Stimulated activated CD8-positive, alpha-beta memory T cell treated with anti-CD3 and anti-CD28 coated beads, Interleukin-7, amount 100 ng/mL, for 4 hours (primary cell): ENCODE data around the gene PHYKPL.
"Not testable (repeated sequence)": the region's sequence is repeated elsewhere in the genome, so short reads cannot be mapped to it uniquely, and the experiment has no call there.

Experiments
- DNase-seq, 2 donors: peaks; one replicate each; pipeline ENCODE4 v3.0.0-alpha.2; 2020; ENCODE audit warnings: low read depth in 2 of 2

The PHYKPL gene

DNA sequence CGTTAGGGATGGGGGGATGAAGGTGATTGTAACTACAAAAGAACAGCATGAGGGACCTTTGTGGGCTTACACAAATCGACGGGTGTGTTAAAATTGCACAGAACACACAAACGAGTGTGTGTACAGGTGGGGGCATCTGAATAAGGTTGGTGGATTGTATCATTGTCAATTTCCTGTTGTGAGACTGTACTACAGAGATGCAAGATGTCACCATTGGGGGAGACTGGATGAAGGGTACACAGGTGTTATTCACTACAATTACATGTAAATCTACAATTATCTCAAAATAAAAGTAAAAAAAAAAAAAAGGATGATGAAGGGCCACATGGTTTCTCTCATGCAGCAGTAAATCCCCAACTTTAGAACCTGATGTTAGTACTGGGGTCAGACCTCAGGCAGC lies 31.4 kb upstream of the PHYKPL start:
- DNase-seq = no peak

DNA sequence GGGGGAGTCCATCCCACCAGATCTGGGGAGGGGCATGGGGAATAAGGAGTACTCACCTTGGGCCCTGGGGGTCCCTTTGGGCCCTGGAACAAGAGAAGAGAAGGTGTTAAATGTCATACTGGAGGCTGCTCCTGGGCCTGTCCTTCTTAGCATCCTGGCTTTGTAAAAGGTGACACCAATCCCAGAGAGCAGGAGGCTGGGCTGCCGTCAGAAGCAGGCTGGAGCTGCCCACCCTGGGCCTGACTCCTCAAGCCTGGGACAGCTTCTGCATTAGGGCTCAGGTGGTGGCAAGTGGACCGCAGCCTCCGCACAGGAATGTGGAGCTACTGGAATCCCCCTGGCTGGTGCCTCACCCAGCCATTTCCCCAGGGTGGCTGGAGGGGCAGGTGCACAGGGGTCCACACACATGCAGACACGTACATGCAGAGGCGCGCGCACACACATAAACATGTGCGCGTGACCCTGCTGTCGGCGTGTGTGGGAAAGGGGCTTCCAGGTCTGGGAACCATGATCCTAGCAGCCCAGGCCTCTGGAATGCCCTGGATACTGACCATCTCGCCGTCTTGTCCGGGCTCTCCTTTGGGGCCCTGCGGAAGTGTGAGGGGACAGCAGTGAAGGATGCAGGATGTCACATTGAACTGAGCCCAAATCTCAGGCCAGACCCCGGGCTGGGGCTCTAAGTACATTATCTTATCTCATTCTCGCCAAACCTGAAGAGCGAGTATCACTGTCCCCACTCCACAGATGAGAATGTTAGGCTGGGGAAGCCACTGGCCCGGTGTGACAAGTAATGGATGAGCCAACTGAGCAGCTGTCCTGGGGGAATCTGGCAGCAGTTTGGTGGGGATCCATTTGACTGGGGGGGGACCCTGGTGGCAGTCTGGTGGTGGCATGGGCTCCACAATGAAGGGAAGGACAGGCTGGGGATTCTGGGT lies 29.3 kb upstream of the PHYKPL start:
- DNase-seq = no peak

DNA sequence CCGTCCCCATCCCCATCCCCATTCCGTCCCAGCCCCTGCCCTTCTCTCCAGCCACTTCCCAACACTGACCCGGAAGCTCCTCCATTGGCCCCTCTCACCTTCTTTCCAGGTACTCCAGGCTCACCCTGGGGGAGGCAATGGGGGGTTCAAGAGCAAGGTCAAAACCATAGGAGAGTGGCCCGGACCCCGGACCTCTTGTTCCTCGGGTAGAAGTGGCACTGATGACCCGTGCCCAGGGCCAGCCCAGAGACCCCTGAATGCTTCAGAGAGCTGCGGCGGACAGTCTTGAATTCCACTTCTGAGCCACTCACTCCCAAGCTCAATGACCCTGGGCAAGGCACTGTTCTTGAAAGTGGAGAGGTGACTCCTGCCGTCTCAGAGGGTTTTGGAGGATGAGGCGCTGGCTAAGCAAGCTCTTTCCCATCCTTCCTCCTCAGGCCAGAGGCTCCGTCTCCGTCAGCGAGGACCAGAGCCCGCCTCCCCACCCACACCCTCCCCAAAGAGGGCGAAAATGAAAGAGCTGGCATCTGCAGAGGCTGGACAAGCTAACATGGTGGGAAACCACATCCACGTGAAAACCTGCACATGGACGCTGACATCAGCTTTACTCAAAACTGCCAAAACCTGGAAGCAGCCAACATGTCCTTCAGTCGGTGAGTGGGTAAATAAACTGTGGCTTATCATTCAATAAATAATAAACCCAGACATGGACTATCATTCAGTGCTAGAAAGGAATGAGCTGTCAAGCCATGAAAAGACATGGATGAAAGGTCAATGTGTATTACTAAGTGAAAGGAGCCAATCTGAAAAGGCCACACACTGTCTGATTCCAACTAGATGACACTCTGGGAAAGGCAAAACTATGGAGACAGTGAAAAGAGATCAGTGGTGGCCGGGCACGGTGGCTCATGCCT lies 27.3 kb upstream of the PHYKPL start:
- DNase-seq = no peak

DNA sequence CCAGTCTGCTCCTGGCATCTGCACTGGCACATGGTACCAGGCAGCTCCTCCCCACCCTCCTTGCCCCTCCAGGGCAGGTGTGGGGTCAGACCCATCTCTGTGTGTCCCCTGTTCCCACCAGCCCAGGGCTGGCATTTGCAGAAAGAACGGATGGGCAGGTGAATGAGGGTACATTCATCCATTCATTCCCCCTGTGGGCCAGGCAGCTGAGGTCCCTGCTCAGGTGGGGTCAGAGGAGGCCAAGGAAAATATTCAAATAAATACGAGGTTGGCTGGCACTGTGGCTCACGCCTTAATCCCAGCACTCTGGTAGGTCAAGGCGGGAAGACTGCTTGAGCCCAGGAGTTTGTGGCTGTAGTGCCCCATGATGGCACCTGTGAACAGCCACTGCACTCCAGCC lies 25.0 kb upstream of the PHYKPL start:
- no peak for DNase-seq

DNA sequence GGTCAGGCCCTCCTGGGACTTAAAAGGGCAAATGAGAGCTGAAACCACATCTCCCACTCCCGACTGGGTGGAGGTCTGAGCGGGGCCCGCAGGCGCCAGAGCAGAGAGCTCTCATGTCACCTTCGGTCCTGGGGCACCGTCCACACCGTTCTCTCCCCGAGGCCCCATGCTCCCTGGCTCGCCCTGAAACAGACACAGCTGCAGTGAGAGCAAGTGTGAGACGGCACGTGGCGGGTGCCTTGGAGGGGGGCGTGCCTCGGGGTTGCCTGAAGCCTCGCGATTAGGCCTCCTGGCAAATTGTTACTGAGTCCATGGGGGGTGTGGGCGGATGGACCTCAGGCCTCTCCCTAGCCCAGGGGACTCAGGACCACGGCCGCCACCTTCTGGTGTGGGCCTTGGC lies 24.1 kb upstream of the PHYKPL start:
- DNase-seq = no peak

DNA sequence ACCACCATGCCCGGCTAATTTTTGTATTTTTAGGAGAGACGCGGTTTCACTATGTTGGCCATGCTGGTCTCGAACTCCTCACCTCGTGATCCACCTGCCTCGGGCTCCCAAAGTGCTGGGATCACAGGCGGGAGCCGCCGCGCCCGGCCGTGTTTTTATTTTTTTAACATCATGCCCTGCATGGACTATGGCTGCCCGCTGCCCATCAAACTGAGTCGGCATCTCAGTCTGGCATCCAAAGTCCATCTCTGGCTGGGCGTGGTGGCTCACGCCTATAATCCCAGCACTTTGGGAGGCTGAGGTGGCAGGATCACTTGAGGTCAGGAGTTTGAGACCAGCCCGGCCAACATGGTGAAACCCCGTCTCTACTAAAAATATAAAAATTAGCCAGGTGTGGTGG lies 21.0 kb upstream of the PHYKPL start:
- DNase-seq = not testable (repeated sequence)

DNA sequence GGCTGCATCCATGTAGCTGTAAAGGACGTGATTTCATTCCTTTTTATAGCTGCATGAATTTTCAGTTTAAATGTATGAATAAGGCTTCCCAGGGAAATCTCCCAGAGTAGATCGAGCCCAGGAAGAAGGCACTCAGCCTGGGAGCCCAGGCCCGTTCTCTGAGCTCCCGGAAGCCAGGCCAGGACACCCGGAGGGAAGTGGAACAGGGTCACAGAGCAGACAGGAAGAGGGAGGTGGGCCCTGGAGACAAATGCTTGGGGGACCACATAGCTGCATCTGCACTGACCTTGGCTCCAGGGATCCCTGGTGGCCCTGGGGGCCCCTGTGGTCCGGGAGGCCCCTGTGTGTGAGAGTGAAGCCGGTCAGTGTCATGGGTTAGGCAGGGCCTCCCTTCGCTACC lies 19.7 kb upstream of the PHYKPL start:
- DNase-seq = no peak

DNA sequence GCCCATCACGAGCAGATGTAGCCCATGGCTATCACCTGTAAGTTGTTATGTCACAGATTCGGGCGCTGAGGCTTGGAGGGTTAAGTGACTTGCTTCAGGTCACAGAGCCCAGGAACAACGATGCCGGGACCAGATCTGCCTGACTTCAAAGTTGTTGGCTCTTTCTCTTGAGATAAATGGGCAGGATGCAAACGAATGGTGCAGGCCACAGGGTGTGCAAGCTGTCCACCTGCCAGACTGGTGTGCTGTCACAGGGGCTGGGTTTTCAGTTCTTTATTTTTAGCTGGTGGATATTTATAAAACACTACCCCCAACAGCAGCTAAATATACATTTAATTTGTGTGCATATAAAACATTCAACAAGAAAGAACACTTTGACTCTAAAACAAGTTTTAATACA lies 17.7 kb upstream of the PHYKPL start:
- DNase-seq = no peak

DNA sequence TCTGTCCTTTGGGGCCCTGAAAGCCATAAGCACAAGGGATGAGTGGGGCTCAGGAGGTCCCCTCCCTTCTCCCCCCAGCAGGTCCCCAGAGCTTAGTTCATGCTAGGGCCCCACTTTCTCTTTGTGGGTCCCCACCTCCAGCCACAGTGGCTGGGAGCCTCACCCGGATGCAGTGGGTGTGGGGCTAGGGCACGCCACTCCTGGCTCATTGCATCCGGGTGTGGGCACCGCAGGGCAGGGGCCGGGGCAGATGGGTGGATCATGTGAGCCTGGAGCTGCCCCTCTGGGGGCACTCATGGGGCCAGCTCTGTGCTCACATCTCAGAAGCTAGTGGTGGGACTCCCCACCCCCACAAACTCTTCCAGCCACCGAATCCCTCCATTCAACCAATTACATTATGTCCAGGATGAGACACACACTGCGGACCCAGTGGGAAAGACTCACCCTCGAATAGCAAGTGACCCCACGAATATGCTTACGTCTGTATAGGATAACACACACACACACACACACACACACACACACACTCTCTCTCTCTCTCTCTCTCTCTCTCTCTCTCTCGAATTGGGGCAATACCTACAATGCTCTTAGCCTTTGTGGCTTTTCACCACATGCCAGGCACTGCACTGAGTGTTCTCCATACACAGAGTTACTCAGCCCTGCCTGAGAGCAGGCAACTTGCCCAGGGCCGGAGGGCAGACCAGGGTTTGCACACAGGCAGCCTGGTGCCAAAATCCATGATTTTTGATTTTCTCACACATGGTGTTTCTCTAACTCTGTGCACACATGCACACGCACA lies 16.8 kb upstream of the PHYKPL start:
- no peak for DNase-seq

DNA sequence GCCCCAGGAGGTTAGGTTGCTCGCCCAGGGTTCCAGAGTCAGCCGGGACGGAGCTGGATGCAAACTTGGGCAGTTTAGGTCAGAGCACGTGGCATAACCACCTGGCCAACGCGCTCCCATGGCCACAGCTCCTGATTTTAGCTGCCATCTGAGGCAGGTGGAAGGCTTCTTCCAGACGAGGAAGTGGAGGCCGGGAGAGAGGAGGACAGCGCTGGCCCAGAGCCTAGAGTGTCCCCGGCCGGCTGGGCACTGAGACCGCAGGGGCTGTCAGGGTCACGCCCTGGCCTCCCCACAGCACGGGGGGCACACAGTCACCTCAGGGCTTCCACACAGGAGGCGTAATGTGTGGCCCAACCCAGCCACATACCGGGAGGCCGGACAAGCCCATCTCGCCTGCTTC lies 16.1 kb upstream of the PHYKPL start:
- DNase-seq = no peak

DNA sequence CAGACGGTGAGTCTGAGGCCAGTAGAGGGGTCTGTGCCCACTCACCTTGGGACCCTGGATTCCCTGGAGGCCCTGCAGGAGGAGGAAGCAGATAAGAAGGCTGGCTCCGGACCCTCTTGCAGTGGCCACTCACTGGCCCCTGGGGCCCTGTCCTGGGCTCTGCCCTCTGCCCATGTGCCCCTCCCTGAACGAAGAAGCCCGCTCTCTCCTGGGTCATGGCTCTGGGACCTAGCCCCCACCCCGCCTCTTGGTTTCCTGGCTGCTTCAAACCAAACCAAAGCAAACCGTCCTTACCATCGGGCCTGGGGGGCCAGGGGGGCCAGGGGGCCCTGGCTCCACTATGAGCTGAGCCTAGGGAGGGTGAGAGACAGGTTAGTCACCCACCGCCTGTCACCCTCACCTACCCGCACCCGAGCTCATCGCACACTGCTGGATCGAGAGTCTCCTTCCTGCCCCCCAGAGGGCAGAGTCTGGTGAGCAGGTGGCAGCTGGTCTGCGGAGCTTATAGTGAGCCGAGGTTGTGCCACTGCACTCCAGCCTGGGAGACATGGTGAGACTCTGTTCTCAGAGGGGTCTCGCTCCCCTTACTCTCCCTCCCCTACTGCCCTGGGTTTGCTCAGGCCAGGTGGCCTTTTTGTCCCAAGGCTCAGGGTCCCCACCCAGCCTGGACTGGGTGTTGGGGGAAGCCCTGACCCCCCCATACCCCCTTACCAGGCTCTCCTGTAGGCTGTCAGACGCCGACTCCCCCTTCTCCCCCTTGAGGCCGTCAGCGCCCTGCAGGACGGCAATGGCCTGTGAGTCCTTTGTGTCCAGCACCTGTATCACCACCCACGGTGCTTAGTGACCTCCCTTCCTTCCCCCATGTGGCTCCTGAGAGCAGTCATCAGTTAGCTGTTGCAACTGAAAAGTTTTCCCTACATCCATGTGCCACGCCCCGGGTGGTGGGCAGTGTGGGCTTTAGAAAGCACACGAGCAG lies 15.2 kb upstream of the PHYKPL start:
- DNase-seq = no peak

DNA sequence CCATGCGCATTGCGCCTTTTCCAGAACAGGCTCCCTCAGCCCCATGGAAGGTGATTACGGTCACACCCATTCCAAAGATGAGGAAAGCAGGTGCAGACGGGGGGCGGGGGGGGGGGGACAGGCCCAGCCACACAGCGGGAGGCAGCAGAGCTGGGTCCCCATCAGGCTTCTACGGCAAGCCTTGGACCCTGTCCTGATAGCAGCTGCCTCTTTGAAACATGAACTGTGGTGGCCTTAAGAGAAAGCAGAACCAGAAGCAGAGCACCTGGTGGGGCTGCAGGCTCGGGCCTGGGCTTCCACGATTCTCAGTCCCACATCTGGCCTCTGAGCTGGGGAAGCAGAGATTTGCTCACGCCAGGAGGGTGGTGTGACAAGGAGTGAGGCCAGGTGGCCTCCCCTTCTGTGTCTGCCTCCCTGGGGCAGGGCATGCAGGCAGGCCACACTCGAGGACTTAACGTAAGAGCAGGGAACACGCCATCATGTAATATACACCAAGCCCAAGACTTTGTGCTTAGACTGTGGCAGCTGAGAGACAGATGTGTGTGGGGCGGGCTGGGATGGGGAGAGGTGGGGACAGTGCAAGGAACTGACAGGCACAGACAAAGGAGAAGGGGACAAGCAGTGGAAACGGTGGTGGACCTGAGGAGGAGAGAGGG lies 14.2 kb upstream of the PHYKPL start:
- no peak for DNase-seq

DNA sequence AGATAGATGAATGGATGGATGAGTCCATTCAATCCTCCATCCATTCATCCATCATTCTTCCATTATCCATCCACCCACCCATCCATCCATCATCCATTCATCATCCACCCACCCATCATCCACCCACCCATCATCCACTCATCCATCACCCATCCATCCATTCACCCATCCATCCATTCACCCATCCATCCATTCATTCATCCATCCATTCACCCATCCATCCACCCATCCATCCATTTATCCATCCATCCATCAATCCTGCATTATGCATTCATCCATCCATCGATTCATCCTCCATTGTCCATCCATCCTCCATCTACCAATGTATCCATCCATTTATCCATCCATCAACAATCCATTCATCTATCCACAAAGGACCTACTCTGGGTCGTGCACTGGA lies 12.8 kb upstream of the PHYKPL start:
- DNase-seq = no peak

DNA sequence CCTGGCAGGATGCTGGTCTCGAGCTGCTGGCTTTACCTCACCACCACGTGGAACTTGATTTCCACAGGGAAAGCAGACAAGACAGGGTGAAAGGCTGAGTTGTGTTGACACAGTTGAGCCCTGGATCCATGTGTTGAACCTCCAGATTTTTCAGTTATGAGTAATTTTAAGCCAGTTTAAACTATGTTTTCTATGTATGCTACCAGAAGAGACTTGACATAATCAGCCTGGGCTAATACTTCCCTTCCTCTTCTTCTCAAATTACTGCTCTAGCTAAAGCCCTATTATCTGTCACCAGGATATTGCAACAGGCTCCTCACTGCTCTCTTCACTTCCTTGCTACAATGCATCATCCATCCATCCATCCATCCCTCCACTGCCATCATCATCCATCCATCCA lies 12.0 kb upstream of the PHYKPL start:
- no peak for DNase-seq

DNA sequence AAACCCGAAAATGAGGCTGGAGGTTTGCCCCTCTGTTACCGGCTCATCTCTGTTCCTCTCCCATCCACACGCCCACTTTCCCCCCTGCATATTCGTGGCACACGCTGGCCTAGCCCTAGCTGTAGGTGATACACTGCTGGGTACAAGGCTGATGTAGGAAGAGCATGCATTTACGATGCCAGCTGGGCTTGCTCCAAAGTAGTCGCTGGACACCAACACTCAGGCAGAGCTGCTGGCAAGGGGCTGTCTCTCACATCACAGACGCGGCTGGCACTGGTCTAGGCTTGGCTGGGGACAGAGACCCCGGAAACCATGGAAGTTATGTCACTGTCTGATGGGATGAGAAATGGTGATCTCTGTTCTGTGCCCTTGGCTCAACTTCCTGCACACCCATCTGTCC lies 9.8 kb upstream of the PHYKPL start:
- no peak for DNase-seq

DNA sequence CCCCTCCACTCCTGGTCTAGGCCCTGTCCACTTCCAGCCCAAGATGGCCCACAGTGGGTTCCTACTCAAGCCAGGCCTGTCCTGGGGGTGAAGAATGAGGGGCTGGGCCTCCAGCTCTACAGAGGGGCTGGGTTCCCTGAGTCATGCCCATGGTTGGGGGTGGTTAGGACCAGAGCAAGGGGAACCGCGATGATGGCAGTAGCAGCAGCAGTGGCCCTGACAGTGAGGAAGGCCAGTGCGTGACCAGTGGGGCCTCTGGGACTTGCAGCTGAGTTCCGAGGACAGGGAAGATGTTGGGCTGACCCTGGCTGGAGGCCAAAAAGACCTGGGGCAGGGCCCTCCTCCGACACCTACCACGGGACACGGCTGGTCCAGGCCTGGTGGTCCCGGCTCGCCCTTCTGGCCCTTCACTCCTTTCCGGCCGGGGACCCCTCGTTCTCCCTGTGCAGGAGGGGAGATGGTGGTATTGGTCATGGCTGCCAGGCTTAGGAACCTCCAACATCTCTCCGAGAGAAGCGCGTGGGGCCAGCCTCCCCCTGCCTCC lies 9.2 kb upstream of the PHYKPL start:
- DNase-seq = no peak

DNA sequence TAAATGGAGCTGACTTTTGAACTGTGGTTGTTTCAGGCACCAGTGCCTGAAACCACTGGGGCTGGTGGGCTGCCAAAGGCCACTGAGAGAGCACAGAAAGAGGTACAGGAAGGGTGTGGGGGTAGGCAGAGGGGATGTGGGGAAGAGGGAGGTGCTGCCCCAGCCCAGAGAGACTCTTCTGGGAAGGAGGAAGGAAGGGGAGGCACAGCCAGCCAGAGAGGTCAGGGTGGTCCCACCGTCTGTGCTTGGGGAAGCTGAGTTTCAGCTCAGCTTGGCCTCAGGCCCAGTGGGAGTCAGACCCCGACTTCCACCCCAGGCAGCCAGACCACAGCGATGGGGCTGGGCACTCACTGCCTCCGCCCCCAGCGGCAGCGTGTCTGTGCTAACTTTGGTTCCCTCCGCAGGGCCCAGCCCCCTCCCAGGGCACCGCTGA lies 8.6 kb upstream of the PHYKPL start:
- DNase-seq = no peak

DNA sequence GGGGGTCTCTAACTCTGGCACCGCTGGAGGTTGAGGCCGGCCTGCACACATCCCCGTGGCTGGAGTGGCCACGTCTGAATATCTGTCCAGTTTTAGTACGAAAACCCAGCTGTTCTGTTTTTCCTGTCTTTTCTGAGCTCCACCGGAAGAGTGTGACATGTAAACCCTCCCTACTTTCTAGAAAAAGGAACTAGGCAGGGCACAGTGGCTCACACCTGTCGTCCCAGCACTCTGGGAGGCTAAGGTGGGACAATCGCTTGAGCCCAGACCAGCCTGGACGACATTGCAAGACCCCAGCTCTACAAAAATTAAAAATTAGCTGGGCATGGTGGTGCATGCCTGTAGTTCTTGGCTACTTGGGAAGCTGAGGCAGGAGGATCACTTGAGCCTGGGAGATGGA lies 8.2 kb upstream of the PHYKPL start:
- DNase-seq = no peak

DNA sequence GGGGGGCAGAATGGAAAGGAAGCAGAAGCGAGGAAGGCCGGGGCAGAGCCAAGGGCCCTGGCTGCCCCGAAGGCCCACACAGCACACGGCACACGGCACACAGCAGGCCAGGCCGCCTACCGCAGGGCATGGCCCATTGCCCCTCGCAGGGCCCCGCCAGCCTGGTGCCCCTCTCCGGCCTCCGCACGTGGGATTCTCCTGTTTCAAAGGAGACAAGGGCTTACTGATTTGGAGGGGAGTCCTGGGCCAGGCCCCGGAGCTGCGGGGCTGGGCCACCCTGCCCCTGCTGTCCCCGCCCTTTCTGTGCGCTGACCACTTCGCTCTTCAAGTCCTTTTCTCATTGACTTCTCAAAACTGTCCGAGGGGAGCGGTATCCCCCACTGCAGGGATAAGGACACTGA lies 7.7 kb upstream of the PHYKPL start:
- no peak for DNase-seq
